ENCODE measurements around the gene GREM2. TPM values are rescaled to one million over a fixed set of nuclear protein-coding genes. Genes with fewer than 3 reads are reported as not detected.

GREM2 gene
- total RNA-seq, 6 experiments from 2014 or later = 4.9 to 15.3 (median 14.3) TPM

DNA sequence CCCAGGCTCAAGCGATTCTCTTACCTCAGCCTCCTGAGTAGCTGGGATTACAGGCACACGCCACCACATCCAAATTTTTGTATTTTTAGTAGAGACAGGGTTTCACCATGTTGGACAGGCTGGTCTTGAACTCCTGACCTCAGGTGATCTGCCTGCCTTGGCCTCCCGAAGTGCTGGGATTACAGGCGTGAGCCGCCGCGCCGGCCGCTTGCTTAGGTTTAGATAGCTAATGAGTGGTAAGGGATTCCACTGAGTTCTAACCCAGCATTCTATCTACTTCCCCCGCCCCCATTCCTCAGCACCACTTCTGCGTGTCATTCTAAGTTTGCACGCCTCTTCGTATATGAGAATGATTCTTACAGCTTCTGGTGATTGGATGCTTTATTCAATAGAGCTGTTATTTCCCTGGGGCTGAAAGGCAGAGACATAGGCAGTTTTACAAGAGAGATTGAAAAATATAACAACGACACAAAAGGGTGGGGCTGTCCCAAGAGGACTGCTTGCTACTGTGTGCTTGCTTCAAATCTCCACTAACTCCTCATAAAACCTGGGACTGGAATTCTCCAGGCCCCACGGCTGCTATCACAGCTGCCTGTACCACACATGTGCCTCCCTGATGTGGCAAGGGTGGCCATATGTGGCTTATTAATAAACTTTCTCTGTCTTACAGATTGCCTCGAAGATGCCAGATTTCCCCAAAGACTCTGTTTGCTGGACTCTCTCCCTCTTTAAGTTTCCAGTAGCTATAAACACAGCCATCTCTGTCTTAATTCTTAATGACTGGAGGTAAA, 23.7 kb upstream of the GREM2 start:
- H3K27ac Mint-ChIP-seq = no peak overlapping the region
- H3K36me3 Mint-ChIP-seq (ENCODE audit: low read depth) = no peaks in the 10 kb centered on the region
- no peaks in the 10 kb centered on the region for H3K4me1 Mint-ChIP-seq (ENCODE audit: low read depth)
- peaks cover 8% of the 10 kb centered on the region for H3K27me3 Mint-ChIP-seq (ENCODE audit: insufficient read depth)
- DNase-seq = no peak
- TF ChIP-seq, protein P1, sequence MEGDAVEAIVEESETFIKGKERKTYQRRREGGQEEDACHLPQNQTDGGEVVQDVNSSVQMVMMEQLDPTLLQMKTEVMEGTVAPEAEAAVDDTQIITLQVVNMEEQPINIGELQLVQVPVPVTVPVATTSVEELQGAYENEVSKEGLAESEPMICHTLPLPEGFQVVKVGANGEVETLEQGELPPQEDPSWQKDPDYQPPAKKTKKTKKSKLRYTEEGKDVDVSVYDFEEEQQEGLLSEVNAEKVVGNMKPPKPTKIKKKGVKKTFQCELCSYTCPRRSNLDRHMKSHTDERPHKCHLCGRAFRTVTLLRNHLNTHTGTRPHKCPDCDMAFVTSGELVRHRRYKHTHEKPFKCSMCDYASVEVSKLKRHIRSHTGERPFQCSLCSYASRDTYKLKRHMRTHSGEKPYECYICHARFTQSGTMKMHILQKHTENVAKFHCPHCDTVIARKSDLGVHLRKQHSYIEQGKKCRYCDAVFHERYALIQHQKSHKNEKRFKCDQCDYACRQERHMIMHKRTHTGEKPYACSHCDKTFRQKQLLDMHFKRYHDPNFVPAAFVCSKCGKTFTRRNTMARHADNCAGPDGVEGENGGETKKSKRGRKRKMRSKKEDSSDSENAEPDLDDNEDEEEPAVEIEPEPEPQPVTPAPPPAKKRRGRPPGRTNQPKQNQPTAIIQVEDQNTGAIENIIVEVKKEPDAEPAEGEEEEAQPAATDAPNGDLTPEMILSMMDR (IDR thresholded peaks at IDR 0.05) = no peak
- no peaks in the 10 kb centered on the region for H3K9me3 Mint-ChIP-seq
- H3K4me3 Mint-ChIP-seq = no peak overlapping the region

DNA sequence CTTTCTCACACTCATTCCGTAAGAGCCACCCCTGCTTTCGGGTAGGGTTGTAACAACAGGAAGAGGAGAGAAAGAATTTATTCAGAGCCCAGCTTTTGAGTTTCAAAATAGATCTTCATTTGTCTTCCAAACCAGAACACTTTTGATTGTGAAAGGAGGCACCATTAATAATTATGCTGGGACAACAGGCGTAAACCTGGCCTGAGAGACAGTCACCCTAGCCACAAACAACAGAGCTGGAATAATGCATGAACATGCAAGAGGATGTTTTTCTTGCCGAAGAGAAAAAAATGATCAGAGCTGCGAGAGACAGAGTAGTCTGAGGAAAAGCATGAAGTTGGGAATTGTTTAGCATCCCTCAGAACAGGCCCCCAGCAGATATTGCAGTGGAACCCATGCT, 18.5 kb upstream of the GREM2 start:
- H3K36me3 Mint-ChIP-seq (ENCODE audit: low read depth) = no peaks in the 10 kb centered on the region
- peaks cover 11% of the 10 kb centered on the region for H3K27me3 Mint-ChIP-seq (ENCODE audit: insufficient read depth)
- H3K4me3 Mint-ChIP-seq = no peak overlapping the region
- no peaks in the 10 kb centered on the region for H3K4me1 Mint-ChIP-seq (ENCODE audit: low read depth)
- H3K27ac Mint-ChIP-seq = no peak overlapping the region
- DNase-seq = no peak
- TF ChIP-seq, protein P1 (IDR thresholded peaks at IDR 0.05) = no peak
- no peaks in the 10 kb centered on the region for H3K9me3 Mint-ChIP-seq

DNA sequence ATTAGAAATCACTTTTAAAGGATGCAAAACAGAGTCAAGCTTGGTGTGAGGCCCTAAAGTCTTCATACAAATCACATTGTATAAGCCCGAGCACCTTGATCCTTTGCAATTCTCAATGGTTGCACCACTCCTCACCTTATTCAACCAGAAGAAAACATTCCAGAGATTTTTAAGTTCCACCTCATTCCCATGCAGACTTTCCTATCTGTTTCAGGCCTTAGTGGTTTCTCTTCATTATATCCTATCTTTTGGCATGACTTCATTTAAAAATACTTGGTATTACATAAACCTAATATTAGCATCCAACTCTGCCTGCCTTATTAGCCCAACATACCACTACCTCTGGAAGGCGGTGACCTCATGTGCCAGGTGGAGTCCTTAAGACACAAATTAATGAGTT, 9.3 kb upstream of the GREM2 start:
- Mint-ChIP-seq H3K27me3 (ENCODE audit: insufficient read depth) (peaks cover 5% of the 10 kb centered on the region), H3K9me3 (no peaks in the 10 kb centered on the region), H3K27ac (no peak overlapping the region), H3K4me1 (ENCODE audit: low read depth) (peaks cover 13% of the 10 kb centered on the region), H3K4me3 (no peak overlapping the region), H3K36me3 (ENCODE audit: low read depth) (no peaks in the 10 kb centered on the region)
- TF ChIP-seq, protein P1 (IDR thresholded peaks at IDR 0.05) = no peak
- DNase-seq = no peak

DNA sequence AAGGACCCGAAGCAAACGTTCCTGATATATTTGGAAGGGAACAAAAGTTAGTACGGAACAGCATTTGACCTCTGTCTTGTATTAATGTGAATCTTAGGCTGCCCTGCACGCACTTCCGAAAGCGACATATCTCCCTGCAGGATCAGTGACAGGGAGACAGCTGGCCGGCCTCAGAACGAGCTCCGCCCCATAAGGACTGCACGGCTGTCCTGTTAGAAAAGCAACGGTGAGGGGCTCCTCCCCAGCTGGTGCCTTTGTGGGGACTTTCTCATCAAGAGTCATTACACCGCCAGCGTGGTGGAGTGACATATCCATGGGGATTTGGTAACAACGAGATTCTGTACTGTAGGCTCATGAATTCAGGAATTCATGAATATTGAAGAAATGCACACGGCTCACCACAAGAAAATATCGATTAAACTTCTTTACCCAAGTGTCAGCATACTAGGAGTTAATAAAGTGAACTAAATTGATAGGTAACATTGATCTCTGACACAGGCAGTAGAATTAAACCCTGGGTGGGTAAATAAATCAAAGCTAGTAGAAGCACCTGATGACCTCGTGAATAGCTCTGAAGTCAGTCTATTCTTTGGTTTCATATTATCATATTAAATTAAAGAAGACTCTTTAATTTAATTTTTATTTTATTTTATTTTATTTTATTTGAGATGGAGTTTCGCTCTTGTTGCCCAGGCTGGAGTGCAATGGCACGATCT, 8.1 kb upstream of the GREM2 start:
- no peak for DNase-seq
- no peaks in the 10 kb centered on the region; the same call in 1 of the 2 replicates for H3K27me3 Mint-ChIP-seq (ENCODE audit: insufficient read depth)
- H3K36me3 Mint-ChIP-seq (ENCODE audit: low read depth) = no peaks in the 10 kb centered on the region
- no peak overlapping the region for H3K4me3 Mint-ChIP-seq
- TF ChIP-seq, protein P1 (IDR thresholded peaks at IDR 0.05) = no peak
- H3K27ac Mint-ChIP-seq = no peak overlapping the region
- peaks cover 13% of the 10 kb centered on the region for H3K4me1 Mint-ChIP-seq (ENCODE audit: low read depth)
- no peaks in the 10 kb centered on the region for H3K9me3 Mint-ChIP-seq

DNA sequence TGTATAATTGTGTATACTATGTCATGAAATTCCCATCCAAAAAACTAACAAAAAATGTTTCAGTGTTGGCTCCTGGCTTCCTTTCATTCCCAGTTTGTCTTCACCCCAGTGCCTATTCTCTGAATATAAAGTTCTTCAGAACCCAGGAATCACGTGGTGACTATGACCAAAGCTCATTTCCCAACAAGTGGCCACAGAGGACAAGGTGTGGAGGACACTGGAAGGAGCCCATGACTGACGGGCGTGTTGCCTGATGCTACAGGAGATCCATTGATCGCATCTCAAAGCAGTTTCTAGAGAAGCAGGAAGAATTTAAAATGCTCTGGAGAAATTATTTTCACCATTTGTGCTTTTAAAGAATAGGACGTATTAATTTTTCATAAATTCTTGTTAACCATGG, 7.4 kb upstream of the GREM2 start:
- no peaks in the 10 kb centered on the region for H3K36me3 Mint-ChIP-seq (ENCODE audit: low read depth)
- peaks cover 13% of the 10 kb centered on the region for H3K4me1 Mint-ChIP-seq (ENCODE audit: low read depth)
- TF ChIP-seq, protein P1 (IDR thresholded peaks at IDR 0.05) = no peak
- H3K27me3 Mint-ChIP-seq (ENCODE audit: insufficient read depth) = no peaks in the 10 kb centered on the region; the same call in 1 of the 2 replicates
- H3K9me3 Mint-ChIP-seq = no peaks in the 10 kb centered on the region
- no peak for DNase-seq
- H3K4me3 Mint-ChIP-seq = no peak overlapping the region
- no peak overlapping the region for H3K27ac Mint-ChIP-seq
